Measurements from ENCODE around the gene HNRNPK. TPM values are rescaled to one million over a fixed set of nuclear protein-coding genes. Genes with fewer than 3 reads are reported as not detected.

The HNRNPK gene
- total and polyA plus RNA-seq, 2 of the 4 experiments (the other 2 are of a cell fraction) = 422 to 458 TPM

DNA sequence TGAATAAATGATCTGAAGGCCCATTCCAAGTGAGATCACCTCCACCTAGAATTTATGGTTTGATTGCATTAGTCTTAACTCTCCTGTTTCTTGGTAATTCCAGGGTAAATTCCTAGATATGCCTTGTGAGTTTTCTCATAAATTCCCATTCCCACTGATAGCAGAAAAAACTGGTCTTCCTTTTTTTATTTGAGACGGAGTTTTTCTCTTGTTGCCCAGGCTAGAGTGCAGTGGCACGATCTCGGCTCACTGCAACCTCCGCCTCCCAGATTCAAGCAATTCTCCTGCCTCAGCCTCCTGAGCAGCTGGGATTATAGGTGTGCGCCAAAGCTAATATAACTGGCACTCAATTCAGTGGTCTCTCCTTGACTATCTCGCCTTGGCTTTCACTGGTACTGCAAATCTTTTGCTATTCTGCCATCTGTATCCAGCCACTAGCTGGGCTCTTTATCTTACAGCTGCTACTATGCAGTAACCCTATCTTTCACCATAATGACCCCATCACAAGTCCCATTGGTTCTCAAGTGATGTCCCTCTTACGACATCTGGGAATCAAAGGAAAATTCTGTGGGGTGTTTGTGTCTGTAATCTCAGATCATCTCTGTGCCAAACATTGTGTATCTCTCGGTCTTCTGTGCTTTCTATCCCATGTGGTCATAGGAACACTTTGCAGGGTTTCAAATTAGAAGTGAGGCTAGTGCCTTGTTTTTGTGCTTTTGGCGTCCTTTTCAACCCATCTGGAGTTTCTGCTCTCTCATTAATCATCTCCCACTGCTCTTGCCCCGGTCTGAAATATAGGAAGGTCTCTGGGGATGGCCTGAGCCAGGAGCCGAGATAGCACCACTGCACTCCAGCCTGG lies 14.4 kb downstream of the HNRNPK start:
- WGBS, 2 experiments (ENCODE audit: extremely low coverage in 2 of 2, insufficient read length in 1 of 2) = 77% methylated on average over 5 of the region's 11 CpGs; no CpG with 5 or more reads in 1 of the 2 experiments
- DNase-seq = peak; percentile 43
- H3K4ac ChIP-seq (ENCODE audit: low read depth, low read length) = peak overlapping the region; percentile 33; the same call in 1 of the 2 replicates
- TF ChIP-seq, protein P1, sequence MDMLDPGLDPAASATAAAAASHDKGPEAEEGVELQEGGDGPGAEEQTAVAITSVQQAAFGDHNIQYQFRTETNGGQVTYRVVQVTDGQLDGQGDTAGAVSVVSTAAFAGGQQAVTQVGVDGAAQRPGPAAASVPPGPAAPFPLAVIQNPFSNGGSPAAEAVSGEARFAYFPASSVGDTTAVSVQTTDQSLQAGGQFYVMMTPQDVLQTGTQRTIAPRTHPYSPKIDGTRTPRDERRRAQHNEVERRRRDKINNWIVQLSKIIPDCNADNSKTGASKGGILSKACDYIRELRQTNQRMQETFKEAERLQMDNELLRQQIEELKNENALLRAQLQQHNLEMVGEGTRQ (IDR thresholded peaks at IDR 0.05; ENCODE audit: low read depth, low read length) = no peak
- TF ChIP-seq RFX5 (IDR thresholded peaks at IDR 0.05; ENCODE audit: low read depth, low read length) (no peak), NFE2L2 (IDR thresholded peaks at IDR 0.05; ENCODE audit: low read depth, low read length) (no peak), CHD1 (IDR thresholded peaks at IDR 0.05; ENCODE audit: low read depth, low read length) (no peak), CEBPB (IDR thresholded peaks at IDR 0.05; ENCODE audit: low read depth, low read length) (no peak), MXI1 (IDR thresholded peaks at IDR 0.05; ENCODE audit: borderline replicate concordance, low read depth, low read length) (no peak), MAFK (IDR thresholded peaks at IDR 0.05; ENCODE audit: low read depth, low read length) (no peak), RCOR1 (IDR thresholded peaks at IDR 0.05; ENCODE audit: insufficient replicate concordance, low read length) (no peak), RAD21 (IDR thresholded peaks at IDR 0.05; ENCODE audit: low read length) (no peak), MAZ (IDR thresholded peaks at IDR 0.05; ENCODE audit: borderline replicate concordance, low read depth, low read length) (no peak), POLR2A (IDR thresholded peaks at IDR 0.05; ENCODE audit: low read depth, low read length) (no peak), BHLHE40 (IDR thresholded peaks at IDR 0.05; ENCODE audit: low read depth, low read length) (no peak)
- TF ChIP-seq, protein P2, sequence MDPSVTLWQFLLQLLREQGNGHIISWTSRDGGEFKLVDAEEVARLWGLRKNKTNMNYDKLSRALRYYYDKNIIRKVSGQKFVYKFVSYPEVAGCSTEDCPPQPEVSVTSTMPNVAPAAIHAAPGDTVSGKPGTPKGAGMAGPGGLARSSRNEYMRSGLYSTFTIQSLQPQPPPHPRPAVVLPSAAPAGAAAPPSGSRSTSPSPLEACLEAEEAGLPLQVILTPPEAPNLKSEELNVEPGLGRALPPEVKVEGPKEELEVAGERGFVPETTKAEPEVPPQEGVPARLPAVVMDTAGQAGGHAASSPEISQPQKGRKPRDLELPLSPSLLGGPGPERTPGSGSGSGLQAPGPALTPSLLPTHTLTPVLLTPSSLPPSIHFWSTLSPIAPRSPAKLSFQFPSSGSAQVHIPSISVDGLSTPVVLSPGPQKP (IDR thresholded peaks at IDR 0.05; ENCODE audit: borderline replicate concordance, low read depth, low read length) = no peak
- TF ChIP-seq, protein P3, sequence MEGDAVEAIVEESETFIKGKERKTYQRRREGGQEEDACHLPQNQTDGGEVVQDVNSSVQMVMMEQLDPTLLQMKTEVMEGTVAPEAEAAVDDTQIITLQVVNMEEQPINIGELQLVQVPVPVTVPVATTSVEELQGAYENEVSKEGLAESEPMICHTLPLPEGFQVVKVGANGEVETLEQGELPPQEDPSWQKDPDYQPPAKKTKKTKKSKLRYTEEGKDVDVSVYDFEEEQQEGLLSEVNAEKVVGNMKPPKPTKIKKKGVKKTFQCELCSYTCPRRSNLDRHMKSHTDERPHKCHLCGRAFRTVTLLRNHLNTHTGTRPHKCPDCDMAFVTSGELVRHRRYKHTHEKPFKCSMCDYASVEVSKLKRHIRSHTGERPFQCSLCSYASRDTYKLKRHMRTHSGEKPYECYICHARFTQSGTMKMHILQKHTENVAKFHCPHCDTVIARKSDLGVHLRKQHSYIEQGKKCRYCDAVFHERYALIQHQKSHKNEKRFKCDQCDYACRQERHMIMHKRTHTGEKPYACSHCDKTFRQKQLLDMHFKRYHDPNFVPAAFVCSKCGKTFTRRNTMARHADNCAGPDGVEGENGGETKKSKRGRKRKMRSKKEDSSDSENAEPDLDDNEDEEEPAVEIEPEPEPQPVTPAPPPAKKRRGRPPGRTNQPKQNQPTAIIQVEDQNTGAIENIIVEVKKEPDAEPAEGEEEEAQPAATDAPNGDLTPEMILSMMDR (conservative IDR thresholded peaks at IDR 0.05; ENCODE audit: low read depth, low read length) = no peak

More for the DNA sequence above, 14.4 kb downstream of the HNRNPK start:
- Histone ChIP-seq H4K8ac (ENCODE audit: low read depth in 2 of 2, low read length in 2 of 2) (peak overlapping the region in 1 of 2 experiments; percentile 79; a peak in 1 of 4 replicates), H3K36me3 (ENCODE audit: control insufficient read depth, insufficient read depth, low read length) (peaks cover 19% of the 10 kb centered on the region), H3K4me2 (ENCODE audit: low read depth, low read length) (no peak overlapping the region), H3K9me1 (ENCODE audit: insufficient read depth, low read length) (no peaks in the 10 kb centered on the region), H3K56ac (ENCODE audit: extremely low read depth, insufficient read depth, low read length) (no peak overlapping the region), H3K4me3 (ENCODE audit: insufficient read depth, low read depth, low read length) (no peak overlapping the region), H3K23ac (ENCODE audit: low read depth, low read length) (peak overlapping the region; percentile 52; the same call in 1 of the 2 replicates), H3K9ac (ENCODE audit: low read depth, low read length) (no peak overlapping the region), H3K9me3 (ENCODE audit: control insufficient read depth, insufficient read depth, low read length) (no peaks in the 10 kb centered on the region), H2AK9ac (replicated peaks; ENCODE audit: low read depth, low read length, poor library complexity) (no peak overlapping the region), H3K79me1 (ENCODE audit: low read depth in 1 of 2, low read length in 2 of 2) (peaks cover 0 to 4% of the 10 kb centered on the region in 2 experiments; a peak in 1 of 4 replicates), H3K14ac (replicated peaks; ENCODE audit: low read depth, low read length) (peak overlapping the region; percentile 65; the same call in 1 of the 2 replicates), H2AK5ac (ENCODE audit: low read depth, low read length) (no peak overlapping the region), H3K4me1 (ENCODE audit: control insufficient read depth, insufficient read depth, low read length) (peaks cover 4% of the 10 kb centered on the region; the same call in 1 of the 2 replicates), H3K27me3 (ENCODE audit: control insufficient read depth, insufficient read depth, low read length) (no peaks in the 10 kb centered on the region), H2AFZ (replicated peaks; ENCODE audit: low read length, poor library complexity) (no peak overlapping the region), H2BK120ac (ENCODE audit: low read depth, low read length) (no peak overlapping the region), H4K20me1 (ENCODE audit: insufficient read depth, low read length) (peaks cover 15% of the 10 kb centered on the region; the same call in 1 of the 2 replicates), H2BK15ac (ENCODE audit: low read depth, low read length) (no peak overlapping the region), H2BK5ac (ENCODE audit: low read depth, low read length, poor library complexity, severe bottlenecking) (no peak overlapping the region), H4K91ac (ENCODE audit: insufficient read depth, low read depth, low read length) (peak overlapping the region; percentile 26; the same call in 1 of the 2 replicates), H2BK20ac (ENCODE audit: low read depth, low read length) (no peak overlapping the region), H3K18ac (ENCODE audit: low read depth, low read length) (no peak overlapping the region), H4K5ac (ENCODE audit: low read depth, low read length) (no peak overlapping the region), H3K27ac (ENCODE audit: insufficient read depth, low read length) (no peak overlapping the region; the same call in 1 of the 2 replicates)
- intact Hi-C loops (cut with micrococcal nuclease) (loop anchor here (5.0 kb wide), 1 partner anchor 337 kb away; no protein-coding TSS in a partner anchor), dilution Hi-C loops (cut with HindIII; ENCODE audit: low sequenced_read_pairs, unreplicated experiment) (no loop called here), in situ Hi-C loops (cut with MboI; ENCODE audit: low sequenced_read_pairs) (no loop called here)
- ChIA-PET CTCF (no interaction called here), POLR2A (ENCODE audit: unreplicated experiment) (no interaction called here)
- peak; percentile 50 for ATAC-seq (ENCODE audit: low read depth)
- BruUV-seq (replicated peaks) = no TSS peak

All from IMR-90 (cell line).